Measurements from ENCODE around the gene SLC16A9.
"Not testable (repeated sequence)": the region's sequence is repeated elsewhere in the genome, so short reads cannot be mapped to it uniquely, and the experiment has no call there.

SLC16A9 gene

DNA sequence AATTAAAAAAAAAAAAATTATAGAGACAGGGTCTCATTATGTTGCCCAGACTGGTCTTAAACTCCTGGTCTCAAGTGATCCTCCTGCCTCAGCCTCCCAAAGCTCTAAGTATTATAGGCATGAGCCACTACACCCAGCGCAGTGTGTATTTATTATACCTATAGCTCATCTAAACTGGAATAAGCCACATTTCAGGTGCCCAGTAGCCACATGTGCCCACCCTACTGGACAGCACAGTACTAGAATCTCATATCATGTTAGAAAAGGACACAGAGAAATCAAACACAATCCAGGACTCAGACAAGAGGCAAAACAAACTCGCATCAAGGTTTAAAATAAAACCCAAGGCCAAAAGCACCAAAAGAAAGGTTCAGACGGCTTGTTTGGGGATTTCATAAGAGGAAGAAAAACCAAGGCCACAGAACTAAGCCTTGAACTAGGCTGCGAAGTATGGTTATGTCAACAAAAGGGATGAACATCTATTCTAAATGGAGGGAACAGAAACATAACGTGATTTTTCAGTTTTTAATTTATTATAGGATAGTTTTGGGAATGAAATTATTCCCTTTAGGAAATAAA, 32.3 kb downstream of the SLC16A9 start:
- no peak for DNase-seq (ENCODE audit: low read depth in 2 of 3, low spot score in 1 of 3)

DNA sequence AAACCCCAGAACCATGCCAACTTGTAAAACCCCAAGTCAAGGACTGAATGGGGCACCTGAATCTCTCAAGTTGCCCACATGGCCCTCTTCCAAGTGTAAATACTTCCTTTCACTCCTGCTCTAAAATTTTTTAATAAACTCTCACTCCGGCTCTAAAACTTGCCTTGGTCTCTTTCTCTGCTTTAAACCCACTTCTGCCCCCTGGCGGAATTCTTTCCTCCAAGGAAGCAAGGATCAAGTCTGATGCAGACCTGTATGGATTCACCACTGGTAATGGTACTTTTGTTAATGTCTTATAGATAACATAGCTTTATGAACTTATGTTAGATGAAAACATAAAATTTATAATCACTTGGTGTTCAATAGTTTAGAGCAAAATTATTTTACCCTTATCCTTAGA, 33.8 kb downstream of the SLC16A9 start:
- no peak for DNase-seq (ENCODE audit: low read depth in 2 of 3, low spot score in 1 of 3)

DNA sequence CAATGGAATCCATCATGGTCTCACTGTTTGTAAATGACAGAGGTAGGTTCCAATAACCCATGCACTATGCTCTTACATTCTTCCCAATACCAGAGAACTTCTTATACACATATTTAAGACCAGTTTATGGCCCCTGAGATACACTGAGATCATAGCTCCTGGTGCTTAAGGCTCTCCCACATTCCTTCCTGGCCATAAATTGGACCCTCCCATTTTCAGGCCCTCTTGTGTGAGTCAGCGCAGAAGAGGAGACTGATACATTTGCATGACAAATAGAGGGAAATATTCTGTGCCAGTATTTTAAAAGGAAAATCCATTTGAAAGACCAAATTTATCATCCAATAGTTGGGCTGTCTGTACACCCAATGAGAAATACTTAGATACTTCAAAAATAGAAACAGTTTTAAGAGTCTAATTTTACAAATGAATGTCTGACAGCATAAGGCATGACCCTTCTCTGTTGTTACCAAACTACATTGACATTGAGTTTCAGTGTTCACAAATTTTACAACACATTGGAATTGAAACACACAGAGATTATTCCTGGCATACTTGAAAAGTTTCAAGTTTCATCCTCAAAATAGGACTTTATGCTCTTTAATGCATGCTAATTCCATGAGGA, 35.3 kb downstream of the SLC16A9 start:
- no peak for DNase-seq (ENCODE audit: low read depth in 2 of 3, low spot score in 1 of 3)

DNA sequence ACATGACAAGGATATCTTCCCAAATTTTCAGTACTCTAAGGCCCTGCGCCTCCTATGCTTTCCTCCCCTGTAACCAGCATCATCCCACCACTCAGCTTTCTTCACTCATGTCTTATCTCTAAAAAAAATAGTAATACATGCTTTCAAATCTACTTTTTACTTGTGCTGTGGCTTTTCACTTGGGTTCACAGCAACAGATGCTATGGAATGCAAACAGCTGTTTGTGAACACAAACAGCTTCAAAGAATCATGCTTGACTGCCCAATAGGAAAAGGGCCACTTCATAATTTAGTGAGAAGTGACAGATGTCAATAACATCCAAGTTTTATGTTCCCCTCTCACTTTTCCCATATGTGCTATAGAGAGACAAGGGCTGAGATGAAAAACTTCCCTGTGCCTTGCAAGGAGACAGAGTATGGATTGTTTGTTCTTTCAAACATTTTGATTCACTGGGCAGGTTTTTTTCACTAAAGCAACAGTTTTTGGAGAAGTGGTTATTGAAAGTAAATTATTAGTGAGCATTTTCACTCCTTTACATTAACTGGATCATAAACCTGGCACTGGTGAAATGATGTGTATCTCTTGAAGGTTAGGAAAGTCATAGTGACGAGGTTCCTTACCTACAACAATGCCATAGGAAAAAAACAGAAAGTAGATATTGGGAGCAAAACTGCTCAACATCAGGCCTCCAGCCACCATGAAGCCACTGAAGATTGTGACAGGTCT, 37.3 kb downstream of the SLC16A9 start:
- no peak for DNase-seq (ENCODE audit: low read depth in 2 of 3, low spot score in 1 of 3)

DNA sequence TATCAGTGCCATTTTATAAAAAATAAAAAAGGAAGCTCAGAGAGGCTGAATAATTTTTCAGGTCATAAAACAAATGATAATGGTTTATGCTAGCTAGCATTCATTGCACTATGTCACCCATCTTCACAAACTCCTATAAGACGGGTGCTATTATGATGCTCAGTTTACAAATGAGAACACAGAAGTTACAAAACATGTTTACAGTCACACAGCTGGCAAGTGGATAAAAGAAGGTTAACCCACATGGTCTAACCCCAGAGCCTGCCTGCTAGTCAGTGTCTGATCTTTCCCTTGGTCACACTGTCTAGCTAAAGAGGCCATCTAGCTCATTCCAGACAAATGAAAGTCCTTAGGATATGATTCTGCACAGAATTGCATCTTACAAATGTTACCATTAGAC, 39.4 kb downstream of the SLC16A9 start:
- no peak for DNase-seq (ENCODE audit: low read depth in 2 of 3, low spot score in 1 of 3)

DNA sequence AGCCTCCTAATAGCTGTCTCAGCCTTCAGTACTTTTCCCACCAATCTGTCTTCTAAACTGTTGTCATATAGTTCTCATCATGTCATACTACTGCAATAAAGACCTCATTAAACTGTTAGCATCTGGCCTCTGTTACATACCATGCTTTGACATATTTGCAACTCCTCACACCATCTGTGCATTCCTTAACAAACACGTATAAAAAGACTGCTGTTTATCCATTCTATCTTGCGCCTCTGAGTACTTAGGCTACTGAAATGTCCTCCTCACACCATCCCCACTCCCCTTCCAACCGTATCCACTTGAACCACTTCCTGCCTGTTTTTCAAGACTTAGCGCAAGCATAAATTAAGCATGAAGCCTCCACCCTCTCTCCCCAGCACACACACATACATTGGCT, 41.6 kb downstream of the SLC16A9 start:
- no peak for DNase-seq (ENCODE audit: low read depth in 2 of 3, low spot score in 1 of 3)

DNA sequence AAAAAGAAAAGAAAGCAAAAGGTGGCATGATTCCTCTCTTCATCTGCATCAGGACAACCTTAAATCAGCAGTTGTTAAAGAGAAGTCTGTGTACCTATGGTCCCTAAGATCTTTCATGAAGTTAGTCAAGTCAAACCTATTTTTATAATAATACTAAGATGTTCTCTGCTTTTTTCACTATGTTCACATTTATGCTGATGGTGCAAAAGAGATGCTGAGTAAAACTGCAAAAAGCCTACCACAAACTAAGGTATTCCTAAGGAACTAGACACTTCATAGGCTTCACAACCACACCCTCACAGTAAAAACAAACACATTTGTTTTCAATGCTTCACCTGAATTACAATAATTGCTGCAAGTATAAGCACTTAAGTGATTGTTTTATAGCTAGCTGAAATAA, 43.3 kb downstream of the SLC16A9 start:
- no peak for DNase-seq (ENCODE audit: low read depth in 2 of 3, low spot score in 1 of 3)

DNA sequence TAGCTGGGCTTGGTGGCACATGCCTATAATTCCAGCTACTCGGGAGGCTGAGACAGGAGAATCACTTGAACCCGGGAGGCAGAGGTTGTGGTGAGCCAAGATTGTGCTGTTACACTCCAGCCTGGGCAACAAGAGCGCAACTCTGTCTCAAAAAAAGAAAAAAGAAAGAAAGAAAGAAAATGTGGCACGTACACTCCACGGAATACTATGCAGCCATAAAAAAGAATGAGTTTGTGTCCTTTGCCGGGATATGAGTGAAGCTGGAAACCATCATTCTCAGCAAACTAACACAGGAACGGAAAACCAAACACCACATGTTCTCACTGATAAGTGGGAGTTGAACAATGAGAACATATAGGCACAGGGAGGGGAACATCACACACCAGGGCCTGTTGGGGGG, 46.4 kb downstream of the SLC16A9 start:
- DNase-seq (ENCODE audit: low read depth in 2 of 3, low spot score in 1 of 3) = not testable (repeated sequence)

DNA sequence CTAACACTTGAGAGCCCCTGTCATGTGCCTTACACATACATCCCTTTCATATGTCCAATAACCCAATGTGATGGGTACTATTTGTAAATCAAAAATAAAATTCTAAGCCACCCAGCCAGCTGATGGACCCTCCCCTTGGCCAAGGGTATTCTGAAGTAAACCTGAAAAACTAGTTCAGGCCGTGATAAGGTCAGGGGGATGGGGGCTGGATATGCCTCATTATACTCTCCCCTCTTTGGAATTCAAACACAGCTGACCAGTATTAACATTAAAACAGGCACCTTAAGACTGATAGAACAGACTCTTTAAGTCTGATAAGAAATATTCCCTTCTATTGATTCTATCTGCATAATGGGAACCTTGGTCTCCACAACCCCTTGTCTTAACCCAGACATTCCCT, 51.9 kb downstream of the SLC16A9 start:
- no peak for DNase-seq (ENCODE audit: low read depth in 2 of 3, low spot score in 1 of 3)

DNA sequence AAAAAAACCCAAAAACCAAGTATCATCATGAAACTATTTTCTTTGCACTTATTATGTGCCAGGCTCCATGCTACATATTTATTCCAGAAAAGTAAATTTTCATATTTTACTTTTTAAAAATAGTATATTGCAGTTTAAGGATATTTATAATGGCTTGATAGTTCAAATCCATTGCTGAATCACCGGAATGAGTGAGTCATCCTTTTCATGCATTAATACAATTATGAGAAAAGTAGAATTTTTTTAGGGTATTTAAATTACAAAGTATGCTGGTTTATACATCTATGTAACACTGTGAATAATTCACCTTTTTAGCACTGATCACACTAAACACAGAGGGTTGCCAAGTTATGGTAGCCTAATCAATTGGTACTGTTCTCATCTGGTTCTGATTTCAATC, 54.3 kb downstream of the SLC16A9 start:
- no peak for DNase-seq (ENCODE audit: low read depth in 2 of 3, low spot score in 1 of 3)

DNA sequence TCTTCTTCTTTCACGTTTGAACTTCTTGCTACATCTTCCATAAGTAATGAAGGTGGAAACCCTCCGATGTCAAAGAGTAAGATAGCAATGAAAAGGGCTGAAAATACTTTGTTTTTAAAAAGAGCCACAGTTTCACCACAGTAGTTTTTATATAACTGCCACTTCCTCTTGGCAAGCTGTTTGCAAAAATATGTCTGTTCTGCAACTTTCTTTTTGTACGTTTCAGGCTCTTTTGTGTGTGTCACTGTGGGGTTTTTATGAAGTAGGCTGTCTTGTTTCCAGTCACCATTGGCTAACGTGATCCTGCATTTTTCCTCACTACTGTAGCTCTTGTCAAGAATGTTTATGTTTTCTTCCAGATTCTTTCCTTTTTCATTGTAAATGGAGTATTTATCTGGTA, 55.6 kb downstream of the SLC16A9 start:
- no peak for DNase-seq (ENCODE audit: low read depth in 2 of 3, low spot score in 1 of 3)

DNA sequence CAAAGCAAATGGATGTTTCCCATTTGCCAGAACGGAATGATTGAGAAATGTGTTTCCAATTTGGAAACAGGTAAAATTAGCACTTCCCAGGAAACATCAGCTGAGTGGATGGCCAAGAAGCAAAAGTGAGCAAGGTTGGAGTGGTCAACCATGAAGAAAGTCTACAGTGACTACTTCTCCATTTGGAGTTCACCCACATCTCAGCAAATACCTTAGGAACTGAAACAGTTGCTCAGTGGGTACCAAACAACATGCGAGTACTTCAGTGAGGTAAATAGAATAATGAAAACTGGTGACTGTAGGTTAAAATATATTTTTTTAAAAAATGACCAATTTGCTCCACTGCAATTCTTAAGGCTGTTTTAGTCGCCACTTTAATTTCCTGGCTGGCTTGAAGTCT, 57.7 kb downstream of the SLC16A9 start:
- DNase-seq (ENCODE audit: low read depth in 2 of 3, low spot score in 1 of 3) = no peak

DNA sequence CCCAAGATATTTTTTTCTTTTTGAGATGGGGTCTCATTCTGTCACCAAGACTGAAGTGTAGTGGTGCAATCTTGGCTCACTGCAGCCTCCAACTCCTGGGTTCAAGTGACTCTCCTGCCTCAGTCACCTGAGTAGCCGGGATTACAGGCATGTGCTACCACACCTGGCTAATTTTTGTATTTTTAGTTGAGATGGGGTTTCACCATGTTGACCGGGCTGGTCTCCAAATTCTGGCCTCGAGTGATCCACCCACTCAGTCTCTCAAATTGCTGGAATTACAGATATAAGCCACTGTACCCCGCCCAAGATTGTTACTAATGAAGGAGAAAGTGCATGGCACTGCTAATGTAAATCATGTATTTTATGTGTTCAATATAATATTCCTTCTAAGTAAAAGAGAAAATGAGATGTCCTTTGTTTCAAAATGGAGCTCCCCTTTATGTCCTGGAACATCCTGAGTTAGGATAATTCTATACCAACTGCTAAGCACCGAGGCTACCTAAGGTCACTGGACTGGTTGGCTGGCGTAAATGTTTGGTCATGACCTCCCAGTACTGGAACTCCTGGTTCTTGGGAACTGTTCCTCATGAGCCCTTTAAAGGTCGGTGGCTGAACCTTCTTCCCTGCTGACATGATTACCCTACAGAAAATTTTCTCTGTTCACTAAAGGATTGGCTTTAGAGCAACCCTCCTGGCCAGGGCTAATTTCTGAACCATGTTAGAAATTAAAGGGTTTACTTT, 59.9 kb downstream of the SLC16A9 start:
- no peak for DNase-seq (ENCODE audit: low read depth in 2 of 3, low spot score in 1 of 3)

DNA sequence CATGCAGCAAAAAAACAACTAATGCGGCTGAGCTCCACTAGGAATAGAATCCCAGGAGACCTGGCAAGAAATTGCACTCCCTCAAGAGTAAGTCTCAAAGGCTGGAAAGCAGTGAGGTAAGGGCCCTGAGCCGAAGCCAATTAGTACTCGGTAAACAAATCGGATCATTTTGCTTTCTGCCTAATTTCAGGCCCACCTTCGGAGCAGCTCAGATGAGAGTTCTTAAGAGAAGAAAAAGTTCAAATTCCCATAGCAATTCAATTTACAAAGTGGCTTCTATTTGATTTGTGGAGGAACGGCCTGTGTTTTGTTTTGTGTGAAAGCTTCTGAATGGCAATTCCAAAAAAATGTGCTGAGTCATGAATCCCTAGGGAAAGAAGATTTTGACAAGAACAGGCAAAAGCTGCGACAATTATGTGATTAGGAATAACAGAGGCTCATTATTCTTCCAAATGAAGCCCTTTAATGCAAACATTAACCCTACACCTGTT, 60.9 kb downstream of the SLC16A9 start:
- DNase-seq (ENCODE audit: low read depth in 2 of 3, low spot score in 1 of 3) = no peak

DNA sequence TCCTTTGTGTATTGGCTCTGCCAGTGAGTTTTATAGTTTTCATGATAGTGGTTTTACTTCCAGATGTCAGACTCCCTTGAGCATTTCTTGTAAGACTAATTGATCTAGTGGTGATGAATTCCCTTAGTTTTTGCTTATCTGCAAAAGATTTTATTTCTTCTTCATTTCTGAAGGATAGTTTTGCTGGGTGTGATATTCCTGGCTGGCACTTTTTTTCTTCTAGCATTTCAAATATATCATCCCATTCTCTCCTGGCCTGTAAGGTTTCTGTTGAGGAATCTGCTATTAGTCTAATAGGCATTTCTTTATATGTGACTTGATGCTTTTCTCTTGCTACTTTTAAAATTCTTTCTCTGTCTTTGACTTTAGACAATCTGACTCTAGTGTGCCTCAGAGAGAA, 64.8 kb downstream of the SLC16A9 start:
- no peak for DNase-seq (ENCODE audit: low read depth in 2 of 3, low spot score in 1 of 3)

DNA sequence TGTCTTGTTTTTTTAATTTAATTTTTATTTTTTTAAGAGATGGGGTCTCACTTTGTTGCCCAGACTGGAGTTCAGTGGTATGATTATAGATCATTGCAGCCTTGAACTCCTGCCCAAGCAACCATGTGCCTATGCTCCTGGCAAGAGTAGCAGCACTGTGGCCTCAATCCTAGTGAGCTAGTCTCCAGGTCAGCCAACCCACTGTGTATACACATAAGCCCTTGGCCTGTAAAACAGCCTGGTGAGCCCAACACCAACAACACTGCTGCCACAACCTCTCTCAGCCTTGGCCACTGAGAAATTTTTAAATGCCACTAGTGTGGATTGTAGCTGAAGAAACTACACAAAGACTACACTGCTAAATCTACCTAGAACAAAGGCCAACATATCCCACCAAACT, 68.0 kb downstream of the SLC16A9 start:
- not testable (repeated sequence) for DNase-seq (ENCODE audit: low read depth in 2 of 3, low spot score in 1 of 3)

DNA sequence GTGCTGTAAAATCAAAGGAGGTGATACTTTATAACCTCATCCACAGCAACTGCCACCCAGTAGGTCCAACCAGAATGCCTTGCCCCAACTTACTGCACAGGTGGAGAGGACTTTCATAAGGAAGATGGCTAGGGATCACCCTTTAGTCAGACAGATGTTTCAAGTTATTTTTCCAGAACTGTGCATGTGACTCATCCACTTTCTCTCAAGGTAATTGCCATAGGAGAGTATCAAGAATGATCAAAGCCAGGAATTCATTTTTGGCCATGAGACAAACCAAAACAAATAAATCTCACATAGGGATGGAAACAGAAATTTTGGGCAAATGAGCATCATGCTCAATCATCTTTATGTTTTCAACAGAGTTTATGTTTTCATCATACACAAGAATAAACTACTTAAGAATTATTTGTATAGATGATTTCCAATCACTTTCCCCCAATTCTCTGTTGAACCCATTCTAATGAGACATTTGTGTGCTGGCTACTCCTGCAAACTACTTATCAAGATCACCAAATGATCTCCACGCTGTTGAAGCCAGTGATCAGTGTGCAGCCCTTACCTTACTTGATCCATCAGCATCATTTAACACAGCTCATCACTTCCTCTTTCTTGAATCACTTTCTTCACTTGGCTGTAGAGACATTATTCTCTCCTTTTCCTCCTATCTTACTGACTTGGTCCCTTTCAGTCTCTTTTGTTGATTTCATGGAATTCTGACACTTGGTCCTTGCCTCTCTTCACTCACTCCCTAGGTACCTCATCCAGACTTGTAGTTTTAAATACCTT, 74.0 kb downstream of the SLC16A9 start:
- no peak for DNase-seq (ENCODE audit: low read depth in 2 of 3, low spot score in 1 of 3)

DNA sequence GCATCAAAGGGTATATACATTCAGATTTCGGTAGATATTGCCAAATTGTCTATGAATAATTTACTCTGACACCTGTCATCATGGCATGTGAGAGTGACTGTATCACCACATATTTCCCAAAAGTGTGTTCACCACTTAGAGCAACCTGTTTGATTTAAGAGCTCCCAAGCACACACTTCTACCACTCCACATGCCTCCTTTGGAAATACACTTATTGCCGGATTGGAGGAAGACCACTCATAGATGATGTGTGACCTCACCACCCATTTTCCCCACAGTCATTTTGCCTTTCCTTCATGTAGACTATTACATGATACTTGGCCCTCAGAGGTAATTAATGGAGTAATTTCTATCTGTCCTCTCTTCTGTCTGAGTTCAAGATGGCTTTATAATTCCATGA, 75.5 kb downstream of the SLC16A9 start:
- DNase-seq (ENCODE audit: low read depth in 2 of 3, low spot score in 1 of 3) = no peak

DNA sequence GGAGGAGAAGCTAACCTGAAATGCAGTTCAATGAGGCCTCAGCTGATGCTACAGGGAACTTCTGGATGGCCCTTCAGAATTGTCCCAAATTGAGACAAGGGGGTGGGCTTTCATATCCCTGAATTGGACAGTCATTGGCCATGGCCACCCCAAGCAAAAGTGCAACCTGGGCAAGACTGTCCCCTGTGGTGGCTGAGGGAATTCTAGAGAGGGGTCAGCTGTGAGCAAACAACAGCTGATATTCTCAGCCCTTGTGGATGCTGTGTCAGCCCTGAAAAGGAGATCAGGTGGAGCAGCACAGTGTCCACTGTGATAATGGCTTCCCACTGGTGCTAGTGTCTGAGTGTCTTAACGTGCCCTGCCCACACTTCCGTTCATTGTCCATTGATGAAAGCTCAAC, 76.6 kb downstream of the SLC16A9 start:
- DNase-seq (ENCODE audit: low read depth in 2 of 3, low spot score in 1 of 3) = no peak

DNA sequence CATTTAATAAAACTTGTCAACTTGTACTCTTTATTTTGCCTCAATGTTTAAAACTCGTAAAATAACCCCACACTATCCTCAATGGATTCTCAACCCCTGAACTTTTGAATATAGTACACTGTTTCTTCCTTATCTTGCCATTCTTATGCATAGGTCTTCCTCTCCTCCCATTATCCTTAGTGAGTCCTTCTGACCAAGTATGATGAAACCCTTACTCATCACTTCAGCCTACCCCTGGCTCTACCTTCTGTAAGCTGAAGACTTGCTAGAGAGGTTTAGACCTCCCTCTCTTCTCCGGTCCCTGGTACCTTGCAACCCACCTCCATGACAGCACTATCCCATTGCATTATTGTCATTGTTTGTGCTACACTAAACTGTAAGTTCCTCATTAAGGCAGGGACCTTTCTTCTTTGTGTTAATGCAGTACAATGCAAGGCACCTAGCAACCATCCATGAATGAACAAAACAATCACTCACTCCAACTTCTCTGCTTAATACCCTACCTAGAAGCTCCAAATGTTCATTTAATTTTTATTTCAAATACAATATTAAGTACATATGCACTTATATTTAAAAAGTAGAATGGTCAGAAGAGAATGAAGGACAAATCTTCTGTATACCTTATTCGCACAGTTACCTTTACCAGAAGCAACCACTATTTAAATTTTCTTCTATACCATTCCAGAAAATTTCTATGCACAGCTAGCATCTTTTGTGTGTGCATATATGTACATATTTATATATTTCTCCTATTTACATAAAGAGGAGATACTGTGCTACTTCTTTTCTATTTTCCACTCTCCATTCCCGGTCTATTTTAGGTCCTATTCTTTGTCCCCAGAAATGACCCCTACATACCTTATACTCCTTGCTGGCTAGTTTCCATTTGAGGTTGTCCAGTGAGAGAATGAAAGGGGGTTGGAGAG, 77.5 kb downstream of the SLC16A9 start:
- no peak for DNase-seq (ENCODE audit: low read depth in 2 of 3, low spot score in 1 of 3)
